Activated B cell treated with CpG ODN at 0.5 μM for 24 hours (primary cell): Measurements from ENCODE around the gene DNAJC5. TPM values are rescaled to one million over a fixed set of nuclear protein-coding genes. Genes with fewer than 3 reads are reported as not detected.

Experiments used
- ATAC-seq: fragments of 200-7000 bp; cut with Tn5 transposase; one replicate; pipeline ENCODE4 v1.10.0; 2021; ENCODE audit warnings: low read depth, mild to moderate bottlenecking, moderate library complexity
- CTCF ChIA-PET: fragments of 350-600 bp; sonication (Branson Sonifier 250); formaldehyde crosslinking; loops from one replicate; lab custom pipeline; 2021; ENCODE audit warnings: antibody characterized with exemption; lab: Charles Lee
- POLR2A ChIA-PET: fragments of 350-600 bp; sonication (Branson Sonifier 250); formaldehyde crosslinking; loops from one replicate; lab custom pipeline; 2021; ENCODE audit warnings: antibody characterized with exemption; lab: Charles Lee
- DNase-seq: peaks from one replicate; pipeline ENCODE4 v3.0.0; 2022
- H3K27ac Mint-ChIP-seq: one replicate; pipeline ENCODE4 v1.8.0; 2020; ENCODE audit warnings: mixed read lengths
- H3K27me3 Mint-ChIP-seq: one replicate; pipeline ENCODE4 v1.8.0; 2021; ENCODE audit warnings: mixed read lengths
- H3K36me3 Mint-ChIP-seq: one replicate; pipeline ENCODE4 v1.8.0; 2021; ENCODE audit warnings: low read depth, mixed read lengths
- H3K4me1 Mint-ChIP-seq: one replicate; pipeline ENCODE4 v1.8.0; 2021; ENCODE audit warnings: mixed read lengths
- H3K4me3 Mint-ChIP-seq: one replicate; pipeline ENCODE4 v1.8.0; 2020; ENCODE audit warnings: mild to moderate bottlenecking, mixed read lengths
- H3K9me3 Mint-ChIP-seq: one replicate; pipeline ENCODE4 v1.8.0; 2020; ENCODE audit warnings: mixed read lengths
- intact Hi-C: fragments of 100-400 bp; cut with micrococcal nuclease; formaldehyde crosslinking; loops from one replicate; pipeline ENCODE4 v1.15.1; 2024
- total RNA-seq: library from RNA; stranded (reverse); gene quantifications from 2 replicates; pipeline ENCODE4 v1.2.3, GENCODE V29; 2022
- TF ChIP-seq, protein P1 (sequence below): fragments of 200-600 bp; IDR thresholded peaks from one replicate; pipeline ENCODE4 v1.8.0; 2022; ENCODE audit warnings: antibody characterized with exemption, mild to moderate bottlenecking

DNAJC5 gene
- total RNA-seq, 1 donor from 2014 or later: 28.6 TPM

- Mint-ChIP-seq H3K9me3 (no peaks in the 10 kb centered on the region), H3K4me1 (peaks cover 57% of the 10 kb centered on the region), H3K36me3 (peaks cover 24% of the 10 kb centered on the region), H3K27me3 (no peaks in the 10 kb centered on the region), H3K4me3 (peak overlapping the region; percentile 77), H3K27ac (peak overlapping the region; percentile 83)
- TF ChIP-seq, protein P1, sequence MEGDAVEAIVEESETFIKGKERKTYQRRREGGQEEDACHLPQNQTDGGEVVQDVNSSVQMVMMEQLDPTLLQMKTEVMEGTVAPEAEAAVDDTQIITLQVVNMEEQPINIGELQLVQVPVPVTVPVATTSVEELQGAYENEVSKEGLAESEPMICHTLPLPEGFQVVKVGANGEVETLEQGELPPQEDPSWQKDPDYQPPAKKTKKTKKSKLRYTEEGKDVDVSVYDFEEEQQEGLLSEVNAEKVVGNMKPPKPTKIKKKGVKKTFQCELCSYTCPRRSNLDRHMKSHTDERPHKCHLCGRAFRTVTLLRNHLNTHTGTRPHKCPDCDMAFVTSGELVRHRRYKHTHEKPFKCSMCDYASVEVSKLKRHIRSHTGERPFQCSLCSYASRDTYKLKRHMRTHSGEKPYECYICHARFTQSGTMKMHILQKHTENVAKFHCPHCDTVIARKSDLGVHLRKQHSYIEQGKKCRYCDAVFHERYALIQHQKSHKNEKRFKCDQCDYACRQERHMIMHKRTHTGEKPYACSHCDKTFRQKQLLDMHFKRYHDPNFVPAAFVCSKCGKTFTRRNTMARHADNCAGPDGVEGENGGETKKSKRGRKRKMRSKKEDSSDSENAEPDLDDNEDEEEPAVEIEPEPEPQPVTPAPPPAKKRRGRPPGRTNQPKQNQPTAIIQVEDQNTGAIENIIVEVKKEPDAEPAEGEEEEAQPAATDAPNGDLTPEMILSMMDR: no peak
- intact Hi-C loops: no loop called here
- ChIA-PET POLR2A (no interaction called here), CTCF (no interaction called here)
- peak; percentile 19 for ATAC-seq
- no peak for DNase-seq
Measured at GRCh38 chr20:63947638-63948456, 52.9 kb downstream of the DNAJC5 start.

DNA sequence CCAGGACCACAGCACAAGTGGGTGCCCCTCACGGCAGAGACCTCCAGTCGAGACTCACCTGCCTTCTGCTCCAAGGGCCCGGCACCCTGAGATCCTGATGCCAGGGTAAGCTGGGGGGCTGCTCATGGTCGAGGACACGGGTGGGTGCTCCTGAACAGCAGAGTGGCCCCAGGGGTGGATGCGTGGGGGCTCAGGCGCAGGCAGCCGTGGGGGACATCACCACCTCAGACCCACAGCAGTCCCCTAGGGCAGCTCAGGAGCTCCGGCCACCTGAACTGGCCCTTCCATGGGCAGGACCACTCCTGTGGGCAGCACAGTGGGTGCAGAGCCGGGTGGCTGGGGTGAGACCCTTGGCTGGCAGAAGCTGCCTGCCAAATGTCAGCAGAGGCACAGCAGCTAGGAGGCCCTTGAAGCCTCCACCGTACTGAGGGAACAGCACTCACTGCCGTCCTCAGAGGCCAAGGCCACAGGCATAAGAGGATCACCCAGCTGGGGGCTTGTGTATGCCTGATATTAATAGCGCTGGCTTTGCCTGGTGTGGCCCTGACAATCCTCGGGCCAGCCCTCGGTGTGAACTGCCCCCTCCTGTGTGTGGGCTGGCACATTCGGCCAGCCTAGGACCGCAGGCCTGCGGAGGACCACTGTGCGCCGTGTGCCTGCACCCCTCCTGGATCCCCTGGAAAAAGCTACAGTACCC is 55.9 kb downstream of the DNAJC5 start:
- TF ChIP-seq, protein P1: no peak
- intact Hi-C loops: no loop called here
- CTCF ChIA-PET: interaction anchor here (0.7 kb wide), 1 partner anchor 23 kb away, joined by 3 read pairs; no protein-coding TSS in a partner anchor
- Mint-ChIP-seq H3K36me3 (peaks cover 5% of the 10 kb centered on the region), H3K4me3 (no peak overlapping the region), H3K27me3 (no peaks in the 10 kb centered on the region), H3K9me3 (no peaks in the 10 kb centered on the region), H3K4me1 (peaks cover 77% of the 10 kb centered on the region), H3K27ac (peak overlapping the region; percentile 30)
- DNase-seq (no peak), ATAC-seq (no peak)
- POLR2A ChIA-PET: interaction anchor here (1.2 kb wide), 2 partner anchors 115 to 413 kb away, joined by 3 to 4 read pairs; partner anchors contain the start of gene PTK6

- DNase-seq (no peak), ATAC-seq (peak; percentile 6)
- TF ChIP-seq, protein P1: no peak
- peaks cover 3% of the 10 kb centered on the region for H3K36me3 Mint-ChIP-seq
- no peaks in the 10 kb centered on the region for H3K9me3 Mint-ChIP-seq
- CTCF ChIA-PET: interaction anchor here (0.7 kb wide), 1 partner anchor 22 kb away, joined by 3 read pairs; no protein-coding TSS in a partner anchor
- H3K4me3 Mint-ChIP-seq: no peak overlapping the region
- H3K4me1 Mint-ChIP-seq: peaks cover 77% of the 10 kb centered on the region
- no peaks in the 10 kb centered on the region for H3K27me3 Mint-ChIP-seq
- POLR2A ChIA-PET: interaction anchor here (1.2 kb wide), 1 partner anchor 114 kb away, joined by 4 read pairs; no protein-coding TSS in a partner anchor
- intact Hi-C loops: no loop called here
- H3K27ac Mint-ChIP-seq: peak overlapping the region; percentile 30
Measured at GRCh38 chr20:63951398-63952209, 56.7 kb downstream of the DNAJC5 start.

DNA sequence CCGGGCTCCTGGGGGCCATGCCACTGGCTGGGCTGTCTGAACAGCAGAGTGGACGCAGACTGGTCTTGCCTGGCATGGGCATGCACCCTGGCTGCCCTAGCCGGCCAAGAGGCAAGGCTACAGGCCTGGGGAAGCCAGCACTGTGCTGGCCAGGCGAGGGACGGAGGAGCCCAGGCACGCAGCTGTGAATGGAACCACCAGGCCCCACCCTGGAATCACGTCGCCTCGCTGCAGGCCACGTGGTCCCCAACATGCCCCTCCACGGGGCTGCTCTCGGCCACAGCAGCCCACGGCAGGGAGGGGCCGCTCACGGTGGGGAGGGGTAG is 57.2 kb downstream of the DNAJC5 start:
- intact Hi-C loops: no loop called here
- Mint-ChIP-seq H3K36me3 (no peaks in the 10 kb centered on the region), H3K4me1 (peaks cover 75% of the 10 kb centered on the region), H3K9me3 (no peaks in the 10 kb centered on the region), H3K4me3 (no peak overlapping the region), H3K27ac (no peak overlapping the region), H3K27me3 (no peaks in the 10 kb centered on the region)
- ChIA-PET CTCF (no interaction called here), POLR2A (no interaction called here)
- no peak for ATAC-seq
- no peak for DNase-seq
- TF ChIP-seq, protein P1: no peak
